ENCODE data around the gene ZSCAN16. TPM values are rescaled to one million over a fixed set of nuclear protein-coding genes. Genes with fewer than 3 reads are reported as not detected.

Gene ZSCAN16
- total and polyA plus RNA-seq, 2 experiments from 2014 or later: 4.7 to 12.9 TPM

DNA sequence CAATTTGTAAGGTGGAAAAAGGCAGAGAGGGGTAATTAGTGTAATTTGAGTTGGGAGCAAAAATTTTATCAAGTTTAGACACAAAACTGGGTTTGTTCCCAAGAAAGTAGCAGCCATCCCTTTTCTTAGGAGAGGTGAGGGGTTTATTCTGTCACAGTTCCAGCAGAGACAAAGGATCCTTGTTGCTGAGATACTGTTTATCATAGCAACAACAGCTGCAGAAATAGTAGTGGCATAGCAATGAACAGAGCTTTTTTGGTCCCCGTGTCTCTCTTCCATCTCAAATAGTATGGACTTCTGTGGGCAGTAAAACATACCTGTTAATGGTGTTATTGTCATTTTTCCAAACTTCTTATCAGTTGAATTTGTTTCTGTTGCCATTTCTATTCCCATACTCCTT lies 41.2 kb downstream of the ZSCAN16 start:
- H3K9me3 Mint-ChIP-seq: no peaks in the 10 kb centered on the region
- Histone ChIP-seq H3K9me2 (ENCODE audit: insufficient read depth) (peaks cover 6% of the 10 kb centered on the region; the same call in 1 of the 2 replicates), H3K27me3 (ENCODE audit: insufficient read depth) (peaks cover 15% of the 10 kb centered on the region), H4K20me1 (replicated peaks; ENCODE audit: insufficient read depth) (no peaks in the 10 kb centered on the region), H3K4me2 (no peak overlapping the region), H3F3A (replicated peaks; ENCODE audit: low read depth) (no peaks in the 10 kb centered on the region), H3K4me3 (no peak overlapping the region), H3K36me3 (ENCODE audit: insufficient read depth) (no peaks in the 10 kb centered on the region), H3K79me2 (replicated peaks; ENCODE audit: insufficient read depth) (no peaks in the 10 kb centered on the region), H3K4me1 (ENCODE audit: insufficient read depth) (peaks cover 5% of the 10 kb centered on the region; the same call in 1 of the 2 replicates), H2AFZ (no peak overlapping the region), H3K27ac (ENCODE audit: low read depth) (no peak overlapping the region)
- TF ChIP-seq, protein P1, sequence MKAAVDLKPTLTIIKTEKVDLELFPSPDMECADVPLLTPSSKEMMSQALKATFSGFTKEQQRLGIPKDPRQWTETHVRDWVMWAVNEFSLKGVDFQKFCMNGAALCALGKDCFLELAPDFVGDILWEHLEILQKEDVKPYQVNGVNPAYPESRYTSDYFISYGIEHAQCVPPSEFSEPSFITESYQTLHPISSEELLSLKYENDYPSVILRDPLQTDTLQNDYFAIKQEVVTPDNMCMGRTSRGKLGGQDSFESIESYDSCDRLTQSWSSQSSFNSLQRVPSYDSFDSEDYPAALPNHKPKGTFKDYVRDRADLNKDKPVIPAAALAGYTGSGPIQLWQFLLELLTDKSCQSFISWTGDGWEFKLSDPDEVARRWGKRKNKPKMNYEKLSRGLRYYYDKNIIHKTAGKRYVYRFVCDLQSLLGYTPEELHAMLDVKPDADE (IDR thresholded peaks at IDR 0.05): no peak
- no peak for TF ChIP-seq ZNF114 (CRISPR knock-in tag; IDR thresholded peaks at IDR 0.05)
- no peak for TF ChIP-seq NANOG (IDR thresholded peaks at IDR 0.05; ENCODE audit: borderline replicate concordance)
- no peak for TF ChIP-seq REST (IDR thresholded peaks at IDR 0.05; ENCODE audit: unreplicated experiment)
- no peak for TF ChIP-seq JUNB (IDR thresholded peaks at IDR 0.05; ENCODE audit: unreplicated experiment)
- TF ChIP-seq, protein P2, sequence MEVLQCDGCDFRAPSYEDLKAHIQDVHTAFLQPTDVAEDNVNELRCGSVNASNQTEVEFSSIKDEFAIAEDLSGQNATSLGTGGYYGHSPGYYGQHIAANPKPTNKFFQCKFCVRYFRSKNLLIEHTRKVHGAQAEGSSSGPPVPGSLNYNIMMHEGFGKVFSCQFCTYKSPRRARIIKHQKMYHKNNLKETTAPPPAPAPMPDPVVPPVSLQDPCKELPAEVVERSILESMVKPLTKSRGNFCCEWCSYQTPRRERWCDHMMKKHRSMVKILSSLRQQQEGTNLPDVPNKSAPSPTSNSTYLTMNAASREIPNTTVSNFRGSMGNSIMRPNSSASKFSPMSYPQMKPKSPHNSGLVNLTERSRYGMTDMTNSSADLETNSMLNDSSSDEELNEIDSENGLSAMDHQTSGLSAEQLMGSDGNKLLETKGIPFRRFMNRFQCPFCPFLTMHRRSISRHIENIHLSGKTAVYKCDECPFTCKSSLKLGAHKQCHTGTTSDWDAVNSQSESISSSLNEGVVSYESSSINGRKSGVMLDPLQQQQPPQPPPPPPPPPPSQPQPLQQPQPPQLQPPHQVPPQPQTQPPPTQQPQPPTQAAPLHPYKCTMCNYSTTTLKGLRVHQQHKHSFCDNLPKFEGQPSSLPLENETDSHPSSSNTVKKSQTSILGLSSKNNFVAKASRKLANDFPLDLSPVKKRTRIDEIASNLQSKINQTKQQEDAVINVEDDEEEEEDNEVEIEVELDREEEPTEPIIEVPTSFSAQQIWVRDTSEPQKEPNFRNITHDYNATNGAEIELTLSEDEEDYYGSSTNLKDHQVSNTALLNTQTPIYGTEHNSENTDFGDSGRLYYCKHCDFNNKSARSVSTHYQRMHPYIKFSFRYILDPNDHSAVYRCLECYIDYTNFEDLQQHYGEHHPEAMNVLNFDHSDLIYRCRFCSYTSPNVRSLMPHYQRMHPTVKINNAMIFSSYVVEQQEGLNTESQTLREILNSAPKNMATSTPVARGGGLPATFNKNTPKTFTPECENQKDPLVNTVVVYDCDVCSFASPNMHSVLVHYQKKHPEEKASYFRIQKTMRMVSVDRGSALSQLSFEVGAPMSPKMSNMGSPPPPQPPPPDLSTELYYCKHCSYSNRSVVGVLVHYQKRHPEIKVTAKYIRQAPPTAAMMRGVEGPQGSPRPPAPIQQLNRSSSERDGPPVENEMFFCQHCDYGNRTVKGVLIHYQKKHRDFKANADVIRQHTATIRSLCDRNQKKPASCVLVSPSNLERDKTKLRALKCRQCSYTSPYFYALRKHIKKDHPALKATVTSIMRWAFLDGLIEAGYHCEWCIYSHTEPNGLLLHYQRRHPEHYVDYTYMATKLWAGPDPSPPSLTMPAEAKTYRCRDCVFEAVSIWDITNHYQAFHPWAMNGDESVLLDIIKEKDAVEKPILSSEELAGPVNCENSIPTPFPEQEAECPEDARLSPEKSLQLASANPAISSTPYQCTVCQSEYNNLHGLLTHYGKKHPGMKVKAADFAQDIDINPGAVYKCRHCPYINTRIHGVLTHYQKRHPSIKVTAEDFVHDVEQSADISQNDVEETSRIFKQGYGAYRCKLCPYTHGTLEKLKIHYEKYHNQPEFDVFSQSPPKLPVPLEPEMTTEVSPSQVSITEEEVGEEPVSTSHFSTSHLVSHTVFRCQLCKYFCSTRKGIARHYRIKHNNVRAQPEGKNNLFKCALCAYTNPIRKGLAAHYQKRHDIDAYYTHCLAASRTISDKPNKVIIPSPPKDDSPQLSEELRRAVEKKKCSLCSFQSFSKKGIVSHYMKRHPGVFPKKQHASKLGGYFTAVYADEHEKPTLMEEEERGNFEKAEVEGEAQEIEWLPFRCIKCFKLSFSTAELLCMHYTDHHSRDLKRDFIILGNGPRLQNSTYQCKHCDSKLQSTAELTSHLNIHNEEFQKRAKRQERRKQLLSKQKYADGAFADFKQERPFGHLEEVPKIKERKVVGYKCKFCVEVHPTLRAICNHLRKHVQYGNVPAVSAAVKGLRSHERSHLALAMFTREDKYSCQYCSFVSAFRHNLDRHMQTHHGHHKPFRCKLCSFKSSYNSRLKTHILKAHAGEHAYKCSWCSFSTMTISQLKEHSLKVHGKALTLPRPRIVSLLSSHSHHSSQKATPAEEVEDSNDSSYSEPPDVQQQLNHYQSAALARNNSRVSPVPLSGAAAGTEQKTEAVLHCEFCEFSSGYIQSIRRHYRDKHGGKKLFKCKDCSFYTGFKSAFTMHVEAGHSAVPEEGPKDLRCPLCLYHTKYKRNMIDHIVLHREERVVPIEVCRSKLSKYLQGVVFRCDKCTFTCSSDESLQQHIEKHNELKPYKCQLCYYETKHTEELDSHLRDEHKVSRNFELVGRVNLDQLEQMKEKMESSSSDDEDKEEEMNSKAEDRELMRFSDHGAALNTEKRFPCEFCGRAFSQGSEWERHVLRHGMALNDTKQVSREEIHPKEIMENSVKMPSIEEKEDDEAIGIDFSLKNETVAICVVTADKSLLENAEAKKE (CRISPR knock-in tag; IDR thresholded peaks at IDR 0.05): no peak
- no peak for TF ChIP-seq CTCF (conservative IDR thresholded peaks at IDR 0.05; ENCODE audit: low read depth in 2 of 2)
- TF ChIP-seq POLR2AphosphoS5 (IDR thresholded peaks at IDR 0.05; ENCODE audit: low read depth): no peak
- TF ChIP-seq STAT1 (IDR thresholded peaks at IDR 0.05; ENCODE audit: unreplicated experiment): no peak
- DNase-seq (ENCODE audit: low spot score) (no peak), ATAC-seq (no peak)
- H3K36me3 Mint-ChIP-seq (ENCODE audit: low read depth): no peaks in the 10 kb centered on the region
- peaks cover 13% of the 10 kb centered on the region for H3K4me1 Mint-ChIP-seq
- H3K4me3 Mint-ChIP-seq: no peak overlapping the region; the same call in 2 of the 3 replicates
- no peaks in the 10 kb centered on the region for H3K27me3 Mint-ChIP-seq (ENCODE audit: insufficient read depth, low read depth, poor library complexity)
- no peak overlapping the region for H3K27ac Mint-ChIP-seq
